Esophagus (tissue), 2 donors: ENCODE data around the gene XPO1. TPM values are rescaled to one million over a fixed set of nuclear protein-coding genes. Genes with fewer than 3 reads are reported as not detected.
"Not testable (repeated sequence)": the region's sequence is repeated elsewhere in the genome, so short reads cannot be mapped to it uniquely, and the experiment has no call there.

Experiments
- H3K27ac ChIP-seq, 2 donors: one replicate each; pipeline ENCODE4 v1.5.1; 2013; ENCODE audit warnings: low read depth in 2 of 2, mild to moderate bottlenecking in 2 of 2, inconsistent platforms in 1 of 2, low read length in 1 of 2, moderate library complexity in 1 of 2
- H3K27me3 ChIP-seq, 2 donors: one replicate each; pipeline ENCODE4 v1.6.1; 2013; ENCODE audit warnings: low read length in 2 of 2, control low read depth in 1 of 2, mild to moderate bottlenecking in 1 of 2; ENCODE audit not compliant: insufficient read depth in 2 of 2, control insufficient read depth in 1 of 2
- H3K36me3 ChIP-seq, 2 donors: one replicate each; pipeline ENCODE4 v1.6.1; 2013; ENCODE audit warnings: low read length in 1 of 2; ENCODE audit not compliant: control insufficient read depth in 2 of 2, insufficient read depth in 2 of 2
- H3K4me1 ChIP-seq, 2 donors: one replicate each; pipeline ENCODE4 v1.6.1; 2013; ENCODE audit warnings: low read length in 1 of 2; ENCODE audit not compliant: control insufficient read depth in 2 of 2, insufficient read depth in 2 of 2
- H3K4me3 ChIP-seq, 2 donors: one replicate each; pipeline ENCODE4 v1.5.1; 2013; ENCODE audit warnings: low read length in 2 of 2, mild to moderate bottlenecking in 2 of 2, low read depth in 1 of 2, moderate library complexity in 1 of 2
- H3K9me3 ChIP-seq, 2 donors: one replicate each; pipeline ENCODE4 v1.6.1; 2013; ENCODE audit warnings: mild to moderate bottlenecking in 2 of 2, low read depth in 1 of 2, low read length in 1 of 2, moderate library complexity in 1 of 2; ENCODE audit not compliant: control insufficient read depth in 2 of 2, insufficient read depth in 1 of 2
- WGBS, 2 donors: extraction: QIAGEN DNeasy Blood & Tissue Kit; methylation state at CpG; one replicate each; pipeline ENCODE4 v1.1.7; 2013; 5-methylcytosine and 5-hydroxymethylcytosine counted together
- polyA plus RNA-seq, 2 donors: library from polyadenylated mRNA; stranded (reverse); fragments of 200-250 nt; gene quantifications; one replicate each; pipeline ENCODE4 v1.2.3, GENCODE V29; 2013
- donor health status: healthy with polysubstance abuse.
- donor health status: Bipolar disorder and iron deficiency.

The XPO1 gene, protein sequence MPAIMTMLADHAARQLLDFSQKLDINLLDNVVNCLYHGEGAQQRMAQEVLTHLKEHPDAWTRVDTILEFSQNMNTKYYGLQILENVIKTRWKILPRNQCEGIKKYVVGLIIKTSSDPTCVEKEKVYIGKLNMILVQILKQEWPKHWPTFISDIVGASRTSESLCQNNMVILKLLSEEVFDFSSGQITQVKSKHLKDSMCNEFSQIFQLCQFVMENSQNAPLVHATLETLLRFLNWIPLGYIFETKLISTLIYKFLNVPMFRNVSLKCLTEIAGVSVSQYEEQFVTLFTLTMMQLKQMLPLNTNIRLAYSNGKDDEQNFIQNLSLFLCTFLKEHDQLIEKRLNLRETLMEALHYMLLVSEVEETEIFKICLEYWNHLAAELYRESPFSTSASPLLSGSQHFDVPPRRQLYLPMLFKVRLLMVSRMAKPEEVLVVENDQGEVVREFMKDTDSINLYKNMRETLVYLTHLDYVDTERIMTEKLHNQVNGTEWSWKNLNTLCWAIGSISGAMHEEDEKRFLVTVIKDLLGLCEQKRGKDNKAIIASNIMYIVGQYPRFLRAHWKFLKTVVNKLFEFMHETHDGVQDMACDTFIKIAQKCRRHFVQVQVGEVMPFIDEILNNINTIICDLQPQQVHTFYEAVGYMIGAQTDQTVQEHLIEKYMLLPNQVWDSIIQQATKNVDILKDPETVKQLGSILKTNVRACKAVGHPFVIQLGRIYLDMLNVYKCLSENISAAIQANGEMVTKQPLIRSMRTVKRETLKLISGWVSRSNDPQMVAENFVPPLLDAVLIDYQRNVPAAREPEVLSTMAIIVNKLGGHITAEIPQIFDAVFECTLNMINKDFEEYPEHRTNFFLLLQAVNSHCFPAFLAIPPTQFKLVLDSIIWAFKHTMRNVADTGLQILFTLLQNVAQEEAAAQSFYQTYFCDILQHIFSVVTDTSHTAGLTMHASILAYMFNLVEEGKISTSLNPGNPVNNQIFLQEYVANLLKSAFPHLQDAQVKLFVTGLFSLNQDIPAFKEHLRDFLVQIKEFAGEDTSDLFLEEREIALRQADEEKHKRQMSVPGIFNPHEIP (N-terminal part only)
- 10 to 100 TPM; 34.4 to 43.8 TPM for polyA plus RNA-seq

DNA sequence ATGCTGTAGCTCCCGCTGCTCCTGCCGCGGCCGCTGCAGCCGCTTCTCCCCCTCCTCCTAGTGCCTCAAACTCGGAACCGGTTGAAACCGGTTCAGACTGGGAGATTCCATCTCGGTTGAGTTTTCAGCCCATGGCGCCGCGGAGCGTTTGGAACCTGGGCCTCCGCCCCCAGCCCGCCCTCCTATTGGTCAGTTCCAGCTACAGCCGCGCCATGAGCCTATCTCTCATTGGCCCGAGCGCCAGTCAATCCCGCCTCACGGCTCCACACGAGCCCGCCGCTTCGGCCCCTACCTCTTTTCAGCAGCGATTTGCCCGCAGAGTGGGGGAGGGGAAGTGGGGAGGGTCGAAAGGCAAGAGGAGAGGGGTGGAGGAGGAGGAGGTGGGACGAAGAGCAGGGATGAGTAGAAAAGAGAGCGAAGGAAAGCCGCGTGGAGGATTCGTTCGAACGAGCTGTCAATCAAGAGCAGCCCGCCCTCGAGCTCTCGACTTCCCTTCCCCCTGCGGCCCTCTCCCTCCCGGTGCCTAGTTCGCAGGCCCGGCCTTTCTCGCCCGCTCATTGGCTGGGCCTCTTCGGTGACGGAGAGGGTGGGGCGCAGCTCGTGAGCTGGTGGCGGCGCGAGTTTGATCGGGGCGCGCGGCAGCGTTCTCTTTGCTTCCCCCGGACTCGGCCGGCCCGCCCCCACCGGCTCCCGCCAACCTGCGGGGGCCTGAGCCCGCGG is at the start of gene XPO1:
XPO1 (minus strand) TSS at position 157 of the 720 bp plus-strand sequence. CDS start 4,459 bp downstream, outside the sequence.
- peak within 1 kb of the TSS; percentile 75 to 89 for H3K4me3 ChIP-seq
- H3K27ac ChIP-seq, result peak within 1 kb of the TSS; percentile 98 to 99
- H3K9me3 ChIP-seq, result no peaks in the 10 kb centered on the region
- H3K36me3 ChIP-seq, result no peaks in the 10 kb centered on the region
- no peaks in the 10 kb centered on the region for H3K27me3 ChIP-seq
- 0 to 1% methylated on average over 57 to 65 of the region's 65 CpGs for WGBS, 2 donors
- no peaks in the 10 kb centered on the region for H3K4me1 ChIP-seq

DNA sequence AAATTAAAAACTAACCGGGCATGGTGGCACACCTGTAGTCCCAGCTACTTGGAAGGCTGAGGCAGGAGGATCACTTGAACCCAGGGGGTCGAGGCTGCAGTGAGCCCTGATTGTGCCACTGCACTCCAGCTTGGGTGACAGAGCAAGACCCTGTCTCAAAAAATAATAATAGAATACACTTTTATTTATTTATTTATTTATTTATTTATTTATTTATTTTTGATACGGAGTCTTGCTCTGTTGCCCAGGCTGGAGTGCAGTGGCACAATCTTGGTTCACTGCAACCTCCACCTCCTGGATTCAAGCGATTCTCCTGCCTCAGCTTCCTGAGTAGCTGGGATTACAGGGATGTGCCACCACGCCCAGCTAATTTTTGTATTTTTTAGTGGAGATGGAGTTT is 48.8 kb upstream of the XPO1 start:
- not testable (repeated sequence) for H3K36me3 ChIP-seq, H3K4me1 ChIP-seq, H3K9me3 ChIP-seq, H3K27ac ChIP-seq, H3K4me3 ChIP-seq, H3K27me3 ChIP-seq
- 91% methylated on average over 5 of the region's 5 CpGs for WGBS, 2 donors

DNA sequence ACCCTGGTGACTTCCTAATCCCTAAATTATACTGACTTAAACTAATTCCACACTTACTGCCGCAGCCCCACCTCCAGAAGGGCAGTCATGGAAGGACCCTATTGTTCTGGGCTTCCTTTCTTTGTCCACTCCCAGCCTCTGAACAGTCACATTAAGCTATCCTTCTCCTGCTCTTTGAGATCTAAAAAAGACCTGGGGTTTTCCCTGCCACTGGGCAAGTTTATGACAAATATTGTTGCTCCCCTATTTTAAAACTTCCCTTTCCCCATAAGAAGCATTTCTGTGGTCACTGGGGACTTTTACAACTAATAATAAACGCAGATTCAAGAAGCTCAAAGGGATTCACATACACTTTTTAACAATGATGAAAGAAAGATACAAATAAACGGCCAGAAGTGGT is 47.2 kb upstream of the XPO1 start:
- no peaks in the 10 kb centered on the region for H3K27me3 ChIP-seq
- no peak overlapping the region for H3K4me3 ChIP-seq
- WGBS, 2 donors, result 50 to 57% methylated on average over 3 of the region's 3 CpGs
- H3K27ac ChIP-seq, result no peak overlapping the region
- H3K9me3 ChIP-seq, result no peaks in the 10 kb centered on the region
- no peaks in the 10 kb centered on the region for H3K36me3 ChIP-seq
- H3K4me1 ChIP-seq, result no peaks in the 10 kb centered on the region

DNA sequence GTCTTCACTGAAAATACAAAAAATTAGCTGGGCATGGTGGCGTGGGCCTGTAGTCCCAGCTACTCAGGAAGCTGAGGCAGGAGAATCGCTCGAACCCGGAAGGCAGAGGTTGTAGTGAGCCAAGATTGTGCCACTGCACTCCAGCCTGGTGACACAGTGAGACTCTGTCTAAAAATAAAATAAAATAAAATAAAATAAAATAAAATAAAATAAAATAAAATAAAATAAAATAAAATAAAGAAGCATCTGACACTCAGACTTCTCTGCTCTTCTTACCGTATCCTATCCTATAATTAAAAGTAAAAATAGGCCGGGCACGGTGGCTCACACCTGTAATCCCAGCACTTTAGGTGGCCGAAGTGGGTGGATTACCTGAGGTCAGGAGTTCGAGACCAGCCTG is 46.2 kb upstream of the XPO1 start:
- H3K36me3 ChIP-seq, H3K9me3 ChIP-seq, H3K4me3 ChIP-seq, H3K27ac ChIP-seq, H3K4me1 ChIP-seq, H3K27me3 ChIP-seq: not testable (repeated sequence)
- WGBS, 2 donors, result 97 to 100% methylated on average over 9 of the region's 9 CpGs

DNA sequence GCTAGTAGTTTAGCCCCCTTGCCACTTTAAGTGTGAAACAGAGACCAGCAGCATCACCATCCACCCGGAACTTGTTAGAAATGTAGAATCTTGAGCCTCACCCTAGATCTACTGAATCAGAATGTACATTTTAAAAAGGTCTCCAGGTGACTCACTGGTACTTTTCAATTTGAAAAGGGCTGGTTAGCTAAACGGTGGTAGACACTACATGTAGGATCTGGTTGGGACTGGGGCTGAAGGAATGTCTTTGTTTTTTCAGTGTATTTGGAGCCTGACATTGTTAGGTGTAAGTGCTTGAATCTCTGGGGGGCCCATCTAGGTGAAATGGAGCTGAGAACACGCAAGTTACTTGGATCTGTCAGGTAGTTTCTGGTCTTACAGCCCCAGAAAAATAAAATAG is 44.0 kb upstream of the XPO1 start:
- Histone ChIP-seq H3K4me3 (no peak overlapping the region), H3K27me3 (no peaks in the 10 kb centered on the region), H3K36me3 (no peaks in the 10 kb centered on the region), H3K4me1 (no peaks in the 10 kb centered on the region), H3K9me3 (no peaks in the 10 kb centered on the region), H3K27ac (no peak overlapping the region)
- WGBS, 2 donors, result 59% methylated on average over 3 of the region's 3 CpGs

DNA sequence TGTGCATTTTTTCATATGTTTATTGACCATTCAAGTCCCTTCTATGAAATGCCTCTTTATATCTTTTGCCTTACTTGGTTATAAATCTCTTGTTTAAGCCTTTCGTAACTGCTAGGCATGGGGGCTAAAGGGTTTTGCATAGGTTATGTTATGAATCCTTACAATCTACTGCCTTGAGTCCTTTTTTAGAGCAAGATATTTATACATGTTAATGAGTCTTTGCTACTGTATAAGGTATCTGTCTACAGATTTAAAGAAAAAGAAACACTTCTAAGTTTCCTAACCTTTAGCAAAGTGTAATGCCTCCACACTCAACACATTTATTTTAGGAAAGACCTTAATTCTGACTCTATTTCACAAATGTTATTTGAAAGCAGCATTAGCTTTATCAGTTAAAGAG is 43.6 kb upstream of the XPO1 start:
- WGBS, 2 donors, result 100% methylated on average over 1 of the region's 1 CpG
- Histone ChIP-seq H3K9me3 (no peaks in the 10 kb centered on the region), H3K27ac (no peak overlapping the region), H3K4me3 (no peak overlapping the region), H3K36me3 (no peaks in the 10 kb centered on the region), H3K27me3 (no peaks in the 10 kb centered on the region), H3K4me1 (no peaks in the 10 kb centered on the region)

DNA sequence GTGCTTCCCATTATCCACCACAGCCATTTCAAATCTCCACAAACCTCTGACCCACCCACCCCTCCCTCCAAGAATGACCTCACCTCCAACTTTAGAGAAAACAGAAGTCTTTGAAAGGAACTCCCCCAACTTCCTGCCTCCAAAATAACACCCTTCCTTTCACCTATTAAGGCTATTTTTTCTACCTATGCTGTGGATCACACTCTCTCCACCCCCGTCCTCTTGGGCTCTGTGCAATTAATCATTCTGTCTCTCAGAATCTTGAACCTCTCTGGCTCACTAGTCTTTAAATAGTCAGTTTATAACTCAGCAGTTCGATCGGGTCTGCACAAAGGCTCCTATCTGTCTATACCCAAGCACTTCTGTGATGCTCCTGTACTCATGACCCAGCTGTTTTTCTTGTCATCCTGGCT is 37.3 kb upstream of the XPO1 start:
- Histone ChIP-seq H3K27me3 (no peaks in the 10 kb centered on the region), H3K36me3 (no peaks in the 10 kb centered on the region), H3K4me1 (no peaks in the 10 kb centered on the region), H3K4me3 (no peak overlapping the region), H3K9me3 (no peaks in the 10 kb centered on the region), H3K27ac (no peak overlapping the region)
- 43 to 55% methylated on average over 3 of the region's 3 CpGs for WGBS, 2 donors

DNA sequence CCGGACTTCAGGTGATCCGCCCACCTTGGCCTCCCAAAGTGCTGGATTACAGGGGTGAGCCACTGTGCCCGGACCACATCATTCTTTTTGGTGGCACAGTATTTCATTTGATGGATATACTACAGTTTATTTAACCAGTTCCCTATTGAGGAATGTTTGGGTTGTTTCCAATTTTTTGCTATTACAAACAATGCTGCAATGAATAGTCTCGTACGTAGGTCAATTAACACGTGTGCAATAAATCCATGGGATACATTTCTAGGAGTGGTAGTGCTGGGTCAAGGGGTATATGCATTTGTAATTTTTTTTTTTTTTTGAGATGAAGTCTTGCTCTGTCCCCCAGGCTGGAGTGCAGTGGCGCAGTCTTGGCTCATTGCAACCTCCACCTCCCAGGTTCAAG is 28.4 kb upstream of the XPO1 start:
- H3K4me3 ChIP-seq, result no peak overlapping the region
- H3K4me1 ChIP-seq, result no peaks in the 10 kb centered on the region
- no peaks in the 10 kb centered on the region for H3K36me3 ChIP-seq
- no peaks in the 10 kb centered on the region for H3K27me3 ChIP-seq
- H3K27ac ChIP-seq, result no peak overlapping the region
- H3K9me3 ChIP-seq, result no peaks in the 10 kb centered on the region
- WGBS, 2 donors, result 65 to 66% methylated on average over 7 of the region's 7 CpGs

DNA sequence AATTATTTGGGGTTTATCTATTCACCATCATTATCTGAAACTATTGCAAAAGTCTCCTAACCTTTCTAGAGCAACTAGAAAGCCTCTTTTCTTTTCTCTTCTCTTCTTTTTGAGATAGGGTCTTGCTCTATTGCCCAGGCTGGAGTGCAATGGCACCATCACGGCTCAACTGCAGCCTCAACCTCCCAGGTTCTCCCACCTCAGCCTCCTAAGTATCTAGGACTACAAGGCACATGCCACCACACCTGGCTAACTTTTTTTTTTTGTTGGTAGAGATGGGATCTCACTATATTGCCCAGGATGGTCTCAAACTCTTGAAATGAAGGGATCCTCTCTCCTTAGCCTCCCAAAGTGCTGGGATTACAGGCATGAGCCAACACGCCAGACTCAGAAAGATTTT is 24.5 kb upstream of the XPO1 start:
- H3K4me1 ChIP-seq, result no peaks in the 10 kb centered on the region
- no peaks in the 10 kb centered on the region for H3K9me3 ChIP-seq
- WGBS, 2 donors, result 95 to 96% methylated on average over 2 of the region's 2 CpGs
- no peak overlapping the region for H3K4me3 ChIP-seq
- H3K36me3 ChIP-seq, result no peaks in the 10 kb centered on the region
- H3K27me3 ChIP-seq, result no peaks in the 10 kb centered on the region
- no peak overlapping the region for H3K27ac ChIP-seq
